GM21825 (cell line): ENCODE results near the gene GLIPR1L2.

Source experiments
- ATAC-seq: cut with Tn5 transposase; IDR thresholded peaks from one replicate; pipeline ENCODE4 v1.9.1; 2021; ENCODE audit warnings: mild to moderate bottlenecking, moderate library complexity; ENCODE audit not compliant: unreplicated experiment

The GLIPR1L2 gene

GRCh38 chr12:75476071-75476470, 85.2 kb downstream of the GLIPR1L2 start:
- ATAC-seq = no peak

- ATAC-seq = no peak
Observed at GRCh38 chr12:75477137-75477536, 86.2 kb downstream of the GLIPR1L2 start.

- peak; percentile 23 for ATAC-seq
Observed at GRCh38 chr12:75478116-75478794, 87.4 kb downstream of the GLIPR1L2 start.

GRCh38 chr12:75479963-75480461, 89.1 kb downstream of the GLIPR1L2 start:
- ATAC-seq = peak; percentile 40

GRCh38 chr12:75480469-75480949, 89.6 kb downstream of the GLIPR1L2 start, which contains the start of gene GLIPR1:
Gene GLIPR1 (plus strand): TSS chr12:75480755. CDS start chr12:75480881, 126 bp downstream.
- ATAC-seq = peak; percentile 84

GRCh38 chr12:75481013-75481705, 90.3 kb downstream of the GLIPR1L2 start:
- peak; percentile 11 for ATAC-seq

- no peak for ATAC-seq
Observed at GRCh38 chr12:75481774-75482173, 90.9 kb downstream of the GLIPR1L2 start.
